Right lobe of liver (tissue), 6 donors: ENCODE results near the gene SPTLC3. TPM values are rescaled to one million over a fixed set of nuclear protein-coding genes. Genes with fewer than 3 reads are reported as not detected.
"Not testable (repeated sequence)": the region's sequence is repeated elsewhere in the genome, so short reads cannot be mapped to it uniquely, and the experiment has no call there.

Experiments used
- ATAC-seq, 4 donors: fragments of 200-7000 bp; cut with Tn5 transposase; one replicate each; pipeline ENCODE4 v1.9.1; 2020; ENCODE audit warnings: mild to moderate bottlenecking in 4 of 4, moderate library complexity in 4 of 4
- DNase-seq, 3 donors: peaks; one replicate each; pipeline ENCODE4 v3.0.0-alpha.2; 2020
- H3K27ac ChIP-seq, 3 donors: fragments of 200-600 bp; one replicate each; pipeline ENCODE4 v1.8.0; 2022
- H3K27me3 ChIP-seq, 2 donors: fragments of 200-600 bp; one replicate each; pipeline ENCODE4 v1.8.0; 2022
- H3K36me3 ChIP-seq, 4 donors: fragments of 200-600 bp; sonication (generic) in 1 of 4; one replicate each; pipeline versions ENCODE4 v1.5.1 to v1.8.0; 2017 to 2022; ENCODE audit warnings: control low read depth in 1 of 4
- H3K4me1 ChIP-seq, 4 donors: fragments of 200-600 bp; sonication (generic) in 1 of 4; one replicate each; pipeline versions ENCODE4 v1.5.1 to v1.8.0; 2017 to 2022; ENCODE audit warnings: control low read depth in 1 of 4
- H3K4me3 ChIP-seq, 3 donors: fragments of 200-600 bp; one replicate each; pipeline ENCODE4 v1.8.0; 2022
- H3K9me3 ChIP-seq, 4 donors: fragments of 200-600 bp; sonication (generic) in 1 of 4; one replicate each; pipeline versions ENCODE4 v1.5.1 to v1.8.0; 2017 to 2022; ENCODE audit warnings: control low read depth in 1 of 4
- CTCF ChIP-seq, 4 donors: fragments of 200-600 bp in 3 of 4; fragments of 450-650 bp in 1 of 4; IDR thresholded peaks; one replicate each; pipeline versions ENCODE4 v1.5.1 to v1.8.0; 2016 to 2022; ENCODE audit warnings: antibody characterized with exemption in 4 of 4, mild to moderate bottlenecking in 2 of 4
- POLR2A ChIP-seq: fragments of 450-650 bp; IDR thresholded peaks from one replicate; pipeline ENCODE4 v1.6.1; 2017; ENCODE audit warnings: antibody characterized with exemption, mild to moderate bottlenecking
- whole genome bisulfite sequencing: methylation state at CpG from one replicate; pipeline ENCODE4 v1.1.6; 2018; ENCODE audit warnings: low coverage, low lambda C conversion rate; ENCODE audit not compliant: insufficient coverage; ENCODE audit errors: missing lambda C conversion rate; 5-methylcytosine and 5-hydroxymethylcytosine counted together
- intact Hi-C, 2 donors: fragments of 100-400 bp; cut with DNase I; formaldehyde crosslinking; loops; one replicate each; pipeline versions ENCODE4 v1.11.2 to v1.14.1; 2022
- total RNA-seq, 6 experiments: library from RNA; depleted of rRNA in 2 of 6; stranded (reverse); fragments of >200 nt in 2 of 6; fragmentation: NEBNext Ultra II Directional in 3 of 6; extraction: Animal tissue kit (Norgen Biotek cat#: 25700) in 3 of 6; gene quantifications; one replicate each; pipeline versions ENCODE4 v1.1.0 to v1.2.4, GENCODE V29; 2016 to 2023
- donor health status: DM: no; HTN: yes; CAD: no.
- donor health status: DM: no; HTN: no; CAD: no.
- donor health status: DM: no; HTN: no; CAD: no.
- donor health status: DM: no; HTN: yes; CAD: no.
- donor health status: DM: no; HTN: yes; CAD: no.

SPTLC3 gene
- total RNA-seq, 6 experiments from 2014 or later, result 16.4 to 25.6 (median 24.8) TPM

GRCh38 chr20:12977328-12978125 is 31.2 kb upstream of the SPTLC3 start:
- ATAC-seq, result peak; percentile 86 to 94 (median 88)
- DNase-seq, result no peak
- H3K27me3 ChIP-seq, result no peaks in the 10 kb centered on the region
- intact Hi-C loops, result no loop called here
- H3K4me1 ChIP-seq, result peaks cover 0 to 27% (median 12%) of the 10 kb centered on the region in 4 donors
- H3K4me3 ChIP-seq, result no peak overlapping the region
- H3K9me3 ChIP-seq, result no peaks in the 10 kb centered on the region
- WGBS, result 20% methylated on average over 3 of the region's 3 CpGs
- TF ChIP-seq POLR2A (no peak), CTCF (IDR thresholded peaks at IDR 0.05) (no peak)
- no peaks in the 10 kb centered on the region for H3K36me3 ChIP-seq
- peak overlapping the region; percentile 32 to 40 (median 36) for H3K27ac ChIP-seq

GRCh38 chr20:12978126-12978394 is 30.7 kb upstream of the SPTLC3 start:
- 25% methylated on average over 1 of the region's 1 CpG for WGBS
- intact Hi-C loops, result no loop called here
- no peak for DNase-seq
- H3K4me3 ChIP-seq, result no peak overlapping the region
- no peaks in the 10 kb centered on the region for H3K36me3 ChIP-seq
- no peaks in the 10 kb centered on the region for H3K27me3 ChIP-seq
- no peak for TF ChIP-seq POLR2A
- no peak for TF ChIP-seq CTCF (IDR thresholded peaks at IDR 0.05)
- H3K4me1 ChIP-seq, result peaks cover 0 to 27% (median 12%) of the 10 kb centered on the region in 4 donors
- H3K9me3 ChIP-seq, result no peaks in the 10 kb centered on the region
- peak overlapping the region in 2 of 3 donors; percentile 32 to 36 for H3K27ac ChIP-seq
- peak; percentile 48 to 73 (median 59) for ATAC-seq

DNA sequence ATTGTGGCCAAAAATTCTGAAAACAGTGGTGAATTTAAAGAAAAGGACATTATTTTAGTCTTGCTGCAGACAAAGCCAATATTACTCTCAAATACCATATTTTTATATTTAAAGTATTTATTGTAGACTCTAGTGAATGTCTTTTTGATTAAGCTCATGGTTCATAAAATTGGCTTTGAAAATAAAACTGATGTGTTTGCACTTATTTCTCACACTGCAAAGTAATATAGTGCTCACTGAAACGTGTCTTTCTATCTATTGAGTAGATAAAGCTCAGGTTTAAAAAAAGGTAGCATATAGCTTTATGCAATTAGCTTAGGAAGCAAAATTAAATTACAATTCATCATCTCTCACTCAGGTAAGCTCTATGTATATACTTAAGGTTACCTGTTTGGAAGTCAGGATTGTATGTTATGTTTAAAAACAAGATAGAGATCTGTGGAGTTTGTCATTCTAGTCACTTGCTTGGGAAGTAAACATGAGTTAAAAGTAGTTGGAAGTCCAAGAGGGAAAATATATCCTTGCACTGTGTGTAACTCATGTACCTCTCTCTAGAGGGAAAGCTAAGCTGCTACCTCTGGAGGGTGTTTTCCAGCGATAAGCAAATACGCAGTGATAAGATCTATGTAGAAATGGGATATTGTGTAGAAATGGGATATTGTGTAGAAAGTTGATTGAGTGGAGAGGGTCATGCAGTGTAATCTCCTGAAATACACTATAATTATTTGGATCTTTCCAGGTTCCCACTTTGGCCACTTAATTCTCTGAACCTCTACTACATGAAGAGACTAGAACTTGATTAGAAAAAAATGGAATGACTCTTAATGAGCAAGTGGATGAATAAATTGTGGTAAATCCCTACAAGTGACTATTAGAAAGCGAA is 29.9 kb upstream of the SPTLC3 start:
- ATAC-seq (peak; percentile 59 to 71 (median 62)), DNase-seq (no peak)
- WGBS, result 45% methylated on average over 4 of the region's 4 CpGs
- Histone ChIP-seq H3K36me3 (no peaks in the 10 kb centered on the region), H3K4me1 (peaks cover 0 to 27% (median 12%) of the 10 kb centered on the region in 4 donors), H3K4me3 (no peak overlapping the region), H3K9me3 (no peaks in the 10 kb centered on the region), H3K27ac (peak overlapping the region in 1 of 3 donors; percentile 36), H3K27me3 (no peaks in the 10 kb centered on the region)
- TF ChIP-seq POLR2A (no peak), CTCF (IDR thresholded peaks at IDR 0.05) (no peak)
- intact Hi-C loops, result no loop called here

DNA sequence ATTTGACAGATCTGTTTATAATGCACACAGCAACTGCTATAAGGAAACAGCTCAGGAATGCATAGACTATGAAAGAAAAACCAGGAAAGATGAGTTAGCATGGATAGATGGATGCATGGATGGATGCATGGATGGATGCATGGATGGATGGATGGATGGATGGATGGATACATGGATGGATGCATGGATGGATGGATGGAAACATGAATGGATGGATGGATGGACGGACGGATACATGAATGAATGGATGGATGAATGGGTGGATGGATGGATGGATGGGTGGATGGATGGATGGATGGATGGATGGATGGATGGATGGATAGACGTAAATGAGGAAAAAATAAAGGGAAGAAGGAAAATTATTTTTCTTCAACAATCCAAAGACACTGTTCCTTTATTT is 29.1 kb upstream of the SPTLC3 start:
- 90% methylated on average over 3 of the region's 3 CpGs for WGBS
- intact Hi-C loops, H3K36me3 ChIP-seq, ATAC-seq, H3K27ac ChIP-seq, DNase-seq, H3K27me3 ChIP-seq, H3K9me3 ChIP-seq, H3K4me3 ChIP-seq: not testable (repeated sequence)
- H3K4me1 ChIP-seq, result peaks cover 0 to 27% (median 12%) of the 10 kb centered on the region in 4 donors

DNA sequence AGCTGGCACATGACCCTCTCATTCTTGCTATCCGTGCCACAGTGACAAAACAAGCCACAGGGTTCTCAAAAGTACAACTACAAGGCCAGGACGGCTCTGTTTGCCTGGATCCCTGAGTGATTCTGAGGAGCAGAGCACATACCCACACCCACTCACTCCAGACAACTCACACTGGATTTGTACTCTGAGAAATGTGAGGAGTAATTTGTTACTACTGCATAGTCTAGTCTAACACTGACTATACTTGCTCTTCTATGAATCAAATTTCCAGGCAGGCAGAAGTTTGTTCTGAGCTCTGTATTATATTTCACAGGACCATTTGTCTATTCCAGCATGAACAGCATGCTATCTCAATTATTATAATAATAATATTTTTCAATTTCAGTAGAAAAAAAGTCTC is 26.7 kb upstream of the SPTLC3 start:
- intact Hi-C loops, result no loop called here
- ATAC-seq, result no peak
- H3K27ac ChIP-seq, result no peak overlapping the region

More for the DNA sequence above, 26.7 kb upstream of the SPTLC3 start:
- no peaks in the 10 kb centered on the region for H3K27me3 ChIP-seq
- WGBS, result 100% methylated on average over 2 of the region's 2 CpGs
- peaks cover 0 to 19% (median 6%) of the 10 kb centered on the region in 4 donors for H3K4me1 ChIP-seq
- H3K4me3 ChIP-seq, result no peak overlapping the region
- no peak for TF ChIP-seq CTCF (IDR thresholded peaks at IDR 0.05)
- no peak for TF ChIP-seq POLR2A
- DNase-seq, result no peak
- H3K36me3 ChIP-seq, result no peaks in the 10 kb centered on the region
- H3K9me3 ChIP-seq, result no peaks in the 10 kb centered on the region
